RWPE2 (cell line): ENCODE measurements around the gene GPR155.

Experiments
- ATAC-seq: fragments of 200-7000 bp; cut with Tn5 transposase; 3 replicates; pipeline ENCODE4 v1.9.1; 2021; ENCODE audit warnings: low read depth
- DNase-seq: peaks from one replicate; pipeline ENCODE4 v3.0.0-alpha.2; 2020; ENCODE audit warnings: low spot score
- H3K27ac ChIP-seq: fragments of 450-650 bp; 2 replicates; pipeline ENCODE4 v1.5.1; 2017; ENCODE audit warnings: mild to moderate bottlenecking; ENCODE audit not compliant: poor library complexity, severe bottlenecking
- H3K27me3 ChIP-seq: fragments of 250-450 bp; sonication (Bioruptor Pico); 2 replicates; pipeline ENCODE4 v1.5.1; 2021; ENCODE audit warnings: mild to moderate bottlenecking, moderate library complexity; ENCODE audit not compliant: insufficient read depth, poor library complexity, severe bottlenecking
- H3K36me3 ChIP-seq: fragments of 250-450 bp; sonication (Bioruptor Pico); 2 replicates; pipeline ENCODE4 v1.5.1; 2020; ENCODE audit warnings: low read depth, mild to moderate bottlenecking, moderate library complexity
- H3K4me1 ChIP-seq: fragments of 250-450 bp; sonication (Bioruptor Pico); 2 replicates; pipeline ENCODE4 v1.5.1; 2021; ENCODE audit warnings: mild to moderate bottlenecking, moderate library complexity; ENCODE audit not compliant: insufficient read depth, poor library complexity, severe bottlenecking
- H3K4me3 ChIP-seq: fragments of 250-450 bp; sonication (Bioruptor Pico); 2 replicates; pipeline ENCODE4 v1.5.1; 2021; ENCODE audit warnings: mild to moderate bottlenecking, moderate library complexity; ENCODE audit not compliant: severe bottlenecking
- H3K9me3 ChIP-seq: fragments of 250-450 bp; sonication (Bioruptor Pico); 2 replicates; pipeline ENCODE4 v1.5.1; 2021; ENCODE audit warnings: mild to moderate bottlenecking, moderate library complexity; ENCODE audit not compliant: severe bottlenecking
- TF ChIP-seq, protein P1 (sequence below): fragments of 450-650 bp; IDR thresholded peaks from one replicate; pipeline ENCODE4 v1.5.1; 2017; ENCODE audit warnings: mild to moderate bottlenecking, moderate library complexity; ENCODE audit not compliant: poor library complexity, severe bottlenecking

The GPR155 gene

DNA sequence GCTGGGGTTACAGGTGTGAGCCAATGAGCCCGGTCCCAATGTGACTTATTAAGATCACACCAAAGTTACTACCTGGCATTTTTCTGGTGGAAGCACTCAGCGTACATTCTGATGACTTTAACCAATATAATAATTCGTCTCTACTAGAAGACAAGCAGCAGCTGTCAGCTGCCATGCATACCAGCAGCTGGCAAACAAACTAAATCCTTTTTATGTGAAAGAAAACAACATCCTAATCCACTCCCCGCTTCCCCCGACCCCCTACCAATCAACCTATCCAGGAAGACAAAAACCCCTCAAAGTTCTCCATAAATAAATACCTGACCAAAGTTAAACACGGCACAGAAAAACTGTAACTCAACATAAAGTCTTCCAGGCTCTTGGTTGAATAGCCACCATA lies 42.1 kb downstream of the GPR155 start:
- TF ChIP-seq, protein P1, sequence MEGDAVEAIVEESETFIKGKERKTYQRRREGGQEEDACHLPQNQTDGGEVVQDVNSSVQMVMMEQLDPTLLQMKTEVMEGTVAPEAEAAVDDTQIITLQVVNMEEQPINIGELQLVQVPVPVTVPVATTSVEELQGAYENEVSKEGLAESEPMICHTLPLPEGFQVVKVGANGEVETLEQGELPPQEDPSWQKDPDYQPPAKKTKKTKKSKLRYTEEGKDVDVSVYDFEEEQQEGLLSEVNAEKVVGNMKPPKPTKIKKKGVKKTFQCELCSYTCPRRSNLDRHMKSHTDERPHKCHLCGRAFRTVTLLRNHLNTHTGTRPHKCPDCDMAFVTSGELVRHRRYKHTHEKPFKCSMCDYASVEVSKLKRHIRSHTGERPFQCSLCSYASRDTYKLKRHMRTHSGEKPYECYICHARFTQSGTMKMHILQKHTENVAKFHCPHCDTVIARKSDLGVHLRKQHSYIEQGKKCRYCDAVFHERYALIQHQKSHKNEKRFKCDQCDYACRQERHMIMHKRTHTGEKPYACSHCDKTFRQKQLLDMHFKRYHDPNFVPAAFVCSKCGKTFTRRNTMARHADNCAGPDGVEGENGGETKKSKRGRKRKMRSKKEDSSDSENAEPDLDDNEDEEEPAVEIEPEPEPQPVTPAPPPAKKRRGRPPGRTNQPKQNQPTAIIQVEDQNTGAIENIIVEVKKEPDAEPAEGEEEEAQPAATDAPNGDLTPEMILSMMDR: no peak
- no peak overlapping the region for H3K27ac ChIP-seq
- H3K36me3 ChIP-seq: no peaks in the 10 kb centered on the region

DNA sequence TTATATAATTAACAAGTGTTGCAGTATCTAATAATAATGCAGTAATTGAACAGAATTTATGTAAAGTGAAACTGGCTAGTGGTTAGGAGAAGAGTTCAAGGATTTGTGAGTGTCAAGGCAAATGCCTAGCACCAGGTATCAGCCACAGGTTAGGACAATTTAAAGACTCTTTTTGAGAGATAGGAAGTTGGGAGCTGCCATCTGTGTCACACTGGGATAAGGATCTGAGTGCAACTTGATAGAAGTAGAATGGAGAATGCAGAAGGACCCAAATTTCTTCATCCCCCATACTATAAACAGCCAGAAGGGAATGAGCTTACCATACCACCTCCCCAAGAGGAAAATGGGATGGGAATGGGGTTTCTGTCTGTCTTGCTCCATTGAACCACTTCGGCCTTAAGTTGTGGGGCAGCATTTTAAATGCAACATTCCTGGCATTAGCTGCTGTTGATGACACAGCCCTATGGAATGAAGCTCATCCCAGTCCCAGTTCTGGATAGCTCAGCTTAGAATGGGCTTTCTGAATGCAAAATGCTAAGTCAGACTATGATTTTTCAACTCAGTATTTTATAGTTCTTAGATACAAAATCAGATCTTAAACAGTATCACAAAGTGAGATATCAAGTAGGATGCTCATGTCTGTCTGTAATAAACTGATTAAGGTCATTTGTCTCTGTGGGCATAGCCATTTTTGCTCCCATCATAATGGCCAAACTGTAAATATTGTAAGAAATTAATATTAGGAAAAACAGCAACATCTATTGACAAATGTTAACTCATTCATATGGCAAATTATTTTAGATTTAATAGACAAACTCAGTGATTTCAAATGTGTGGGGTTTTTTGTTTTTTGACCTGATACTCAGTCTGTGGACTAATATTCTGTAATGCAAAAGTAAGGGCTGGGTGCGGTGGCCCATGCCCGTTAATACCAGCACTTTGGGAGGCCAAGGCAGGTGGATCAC lies 44.0 kb downstream of the GPR155 start:
- Histone ChIP-seq H3K4me3 (no peak overlapping the region), H3K9me3 (peaks cover 2% of the 10 kb centered on the region), H3K4me1 (peaks cover 10% of the 10 kb centered on the region), H3K27ac (peak overlapping the region; percentile 29), H3K36me3 (no peaks in the 10 kb centered on the region), H3K27me3 (no peaks in the 10 kb centered on the region)
- ATAC-seq (peak; percentile 99), DNase-seq (no peak)
- TF ChIP-seq, protein P1: peak; percentile 51

More for the DNA sequence above, 42.1 kb downstream of the GPR155 start:
- DNase-seq: no peak
- H3K27me3 ChIP-seq: no peaks in the 10 kb centered on the region
- peaks cover 10% of the 10 kb centered on the region for H3K4me1 ChIP-seq
- H3K9me3 ChIP-seq: peaks cover 2% of the 10 kb centered on the region
- ATAC-seq: no peak
- H3K4me3 ChIP-seq: no peak overlapping the region

DNA sequence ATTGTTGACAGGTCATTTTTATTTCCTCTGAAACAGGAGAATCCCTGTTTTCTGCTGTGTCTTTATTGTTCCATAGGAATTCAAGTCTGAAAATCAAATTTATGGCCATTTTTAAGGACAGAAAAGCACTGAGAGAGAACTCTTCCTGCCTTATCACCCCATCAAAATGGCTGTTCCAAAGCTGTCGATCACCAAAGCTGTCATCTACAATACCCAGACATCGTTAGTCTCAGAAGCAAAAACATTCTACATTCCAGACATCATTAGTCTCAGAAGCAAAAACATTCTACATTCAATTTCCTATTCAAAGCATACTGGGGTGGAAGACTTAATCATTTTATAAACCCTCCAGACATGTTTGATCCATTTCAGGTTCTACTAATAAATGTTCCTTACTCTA lies 46.9 kb downstream of the GPR155 start:
- ATAC-seq (no peak), DNase-seq (no peak)
- no peak overlapping the region for H3K27ac ChIP-seq
- TF ChIP-seq, protein P1: no peak
- H3K36me3 ChIP-seq: no peaks in the 10 kb centered on the region
- H3K4me1 ChIP-seq: peaks cover 10% of the 10 kb centered on the region
- no peaks in the 10 kb centered on the region for H3K27me3 ChIP-seq
- H3K4me3 ChIP-seq: no peak overlapping the region
- H3K9me3 ChIP-seq: peaks cover 2% of the 10 kb centered on the region

DNA sequence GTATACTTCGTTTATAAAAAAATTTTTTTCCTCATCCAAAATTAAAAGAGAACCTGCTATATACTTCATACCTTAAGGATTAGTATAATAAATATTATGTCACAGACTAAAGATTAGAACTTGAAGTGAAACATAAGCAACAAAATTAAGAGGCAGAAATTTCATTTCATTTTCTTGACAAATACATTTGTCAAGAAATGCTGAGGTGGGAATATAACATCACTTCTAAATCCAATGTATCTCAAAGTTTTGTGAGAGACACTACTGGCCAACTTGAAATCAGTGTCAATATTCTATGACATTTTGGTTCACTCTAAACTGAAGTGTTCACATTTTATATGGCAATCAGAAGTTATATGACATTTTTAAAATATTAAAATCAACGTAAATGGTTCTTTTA lies 47.5 kb downstream of the GPR155 start:
- peaks cover 10% of the 10 kb centered on the region for H3K4me1 ChIP-seq
- no peak overlapping the region for H3K4me3 ChIP-seq
- H3K27ac ChIP-seq: no peak overlapping the region
- no peak for DNase-seq
- H3K9me3 ChIP-seq: peaks cover 2% of the 10 kb centered on the region
- H3K27me3 ChIP-seq: no peaks in the 10 kb centered on the region
- no peaks in the 10 kb centered on the region for H3K36me3 ChIP-seq
- ATAC-seq: no peak
- TF ChIP-seq, protein P1: no peak
